A673 (cell line): ENCODE measurements around the gene MSANTD2.

Experiments
- EZH2 ChIP-seq: fragments of 200-600 bp; sonication (generic); IDR thresholded peaks from 2 replicates; pipeline ENCODE4 v1.6.1; 2017; ENCODE audit warnings: borderline replicate concordance, low read depth, mild to moderate bottlenecking, mixed read lengths, antibody characterized with exemption, low read length; ENCODE audit not compliant: poor library complexity, severe bottlenecking
- TF ChIP-seq, protein P1 (sequence below): fragments of 300-800, 200-600 bp; sonication (generic); conservative IDR thresholded peaks from 2 replicates; pipeline ENCODE4 v1.5.1; 2017; ENCODE audit warnings: low read depth, mild to moderate bottlenecking, antibody characterized with exemption, low read length, moderate library complexity, mixed read lengths

DNA sequence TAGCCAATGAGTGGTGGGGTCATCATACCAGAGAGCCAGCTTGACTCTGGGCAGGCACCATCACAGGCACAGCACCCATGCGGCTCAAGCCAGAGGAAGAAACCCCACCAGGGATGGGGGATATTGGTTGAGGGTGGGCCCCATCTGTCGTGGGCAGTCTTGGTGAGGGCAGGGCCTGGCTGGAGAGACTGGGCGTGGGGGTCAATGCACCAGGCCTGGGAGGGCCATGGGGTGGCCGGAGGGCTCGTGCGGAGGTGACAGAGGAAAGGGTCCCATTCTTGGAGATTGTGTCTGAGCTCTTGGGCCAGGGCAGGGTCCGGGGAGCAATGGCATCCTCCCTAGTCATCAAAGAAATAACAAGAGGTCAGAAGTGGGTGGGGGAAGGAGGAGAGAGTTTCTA, 46.6 kb downstream of the MSANTD2 start:
- TF ChIP-seq EZH2 = no peak
- TF ChIP-seq, protein P1, sequence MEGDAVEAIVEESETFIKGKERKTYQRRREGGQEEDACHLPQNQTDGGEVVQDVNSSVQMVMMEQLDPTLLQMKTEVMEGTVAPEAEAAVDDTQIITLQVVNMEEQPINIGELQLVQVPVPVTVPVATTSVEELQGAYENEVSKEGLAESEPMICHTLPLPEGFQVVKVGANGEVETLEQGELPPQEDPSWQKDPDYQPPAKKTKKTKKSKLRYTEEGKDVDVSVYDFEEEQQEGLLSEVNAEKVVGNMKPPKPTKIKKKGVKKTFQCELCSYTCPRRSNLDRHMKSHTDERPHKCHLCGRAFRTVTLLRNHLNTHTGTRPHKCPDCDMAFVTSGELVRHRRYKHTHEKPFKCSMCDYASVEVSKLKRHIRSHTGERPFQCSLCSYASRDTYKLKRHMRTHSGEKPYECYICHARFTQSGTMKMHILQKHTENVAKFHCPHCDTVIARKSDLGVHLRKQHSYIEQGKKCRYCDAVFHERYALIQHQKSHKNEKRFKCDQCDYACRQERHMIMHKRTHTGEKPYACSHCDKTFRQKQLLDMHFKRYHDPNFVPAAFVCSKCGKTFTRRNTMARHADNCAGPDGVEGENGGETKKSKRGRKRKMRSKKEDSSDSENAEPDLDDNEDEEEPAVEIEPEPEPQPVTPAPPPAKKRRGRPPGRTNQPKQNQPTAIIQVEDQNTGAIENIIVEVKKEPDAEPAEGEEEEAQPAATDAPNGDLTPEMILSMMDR = no peak
